Measurements from ENCODE around the gene HMCN2.

The HMCN2 gene

DNA sequence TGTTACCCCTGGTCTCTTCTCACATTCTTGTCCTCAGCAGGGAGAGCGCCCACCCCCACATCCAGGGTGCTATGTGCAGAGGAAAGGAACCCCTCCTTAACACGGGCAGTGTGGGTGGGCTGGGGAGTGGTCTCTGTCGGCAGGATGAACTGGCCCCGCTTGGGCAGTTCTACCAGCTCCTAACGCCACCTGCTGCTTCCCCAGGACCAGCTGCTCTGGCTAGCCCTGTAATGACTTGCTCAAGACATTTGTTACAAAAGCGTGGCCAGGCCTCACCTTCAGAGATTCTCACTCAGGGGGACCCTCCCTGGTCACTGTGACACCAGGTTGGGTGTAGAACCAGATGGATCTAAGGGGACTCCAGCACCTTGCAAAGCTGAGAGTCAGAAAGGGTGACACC lies 82.4 kb downstream of the HMCN2 start:
- no peak for DNase-seq

- no peak for DNase-seq
Observed at GRCh38 chr9:130348341-130348740, 82.8 kb downstream of the HMCN2 start.

- DNase-seq = no peak
Observed at GRCh38 chr9:130348881-130349280, 83.3 kb downstream of the HMCN2 start.

- no peak for DNase-seq
Observed at GRCh38 chr9:130349398-130349797, 83.8 kb downstream of the HMCN2 start.

DNA sequence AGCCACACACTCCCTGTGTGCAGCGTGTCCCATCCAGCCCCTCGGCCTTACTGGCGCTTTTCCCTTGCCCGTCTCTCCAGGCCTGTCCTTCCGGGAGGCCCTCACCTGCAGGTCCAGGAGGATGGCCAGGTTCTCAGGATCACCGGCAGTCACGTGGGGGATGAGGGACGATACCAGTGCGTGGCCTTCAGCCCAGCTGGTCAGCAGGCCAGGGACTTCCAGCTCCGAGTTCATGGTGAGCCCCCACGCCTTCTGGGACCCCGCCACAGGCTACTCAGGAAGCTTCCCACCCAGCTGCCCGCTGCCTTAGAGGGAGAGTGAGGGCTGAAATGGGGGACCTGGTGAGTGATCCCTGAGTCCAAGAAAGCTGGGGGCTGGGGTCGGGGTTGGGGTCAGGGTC lies 85.8 kb downstream of the HMCN2 start:
- DNase-seq = no peak

DNA sequence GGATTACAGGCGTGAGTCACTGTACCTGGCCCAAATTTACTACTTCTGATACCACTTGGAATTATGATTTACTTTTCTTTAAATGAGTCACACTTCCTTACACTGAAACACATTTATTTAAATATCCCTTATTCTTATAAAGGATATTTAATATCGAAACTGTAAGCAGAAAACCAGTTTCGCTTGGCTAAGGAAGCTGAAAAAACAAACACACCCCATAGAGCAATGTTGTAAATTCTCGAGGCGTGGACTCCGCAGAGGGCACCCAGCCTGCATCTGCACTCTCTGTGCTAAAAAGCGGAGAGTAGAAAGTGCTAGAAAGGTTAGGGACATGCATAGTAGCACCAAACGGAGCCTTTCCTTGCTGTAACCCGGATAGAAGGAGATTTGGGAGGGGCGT lies 86.5 kb downstream of the HMCN2 start:
- DNase-seq = no peak

- DNase-seq = no peak
Observed at GRCh38 chr9:130352586-130353285, 87.2 kb downstream of the HMCN2 start.

DNA sequence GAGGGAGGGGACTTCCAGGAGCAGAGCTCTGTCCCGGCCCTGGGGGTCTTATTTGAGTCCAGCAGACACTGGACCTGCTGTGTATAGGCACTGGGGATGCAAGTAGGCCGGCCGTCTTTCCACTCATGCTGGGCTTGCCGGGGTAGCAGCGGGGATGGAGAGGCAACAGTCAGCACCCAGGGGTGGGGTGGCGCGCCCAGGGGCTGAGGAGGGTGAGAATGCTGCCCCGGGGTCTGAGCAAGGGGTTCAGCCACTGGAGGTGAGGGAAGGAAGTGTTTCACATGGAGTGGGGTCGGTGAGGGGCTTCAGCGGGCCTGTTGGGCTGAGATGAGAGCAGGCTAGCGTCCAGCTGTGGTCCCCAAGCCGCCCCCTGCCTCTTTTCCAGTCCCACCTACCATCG lies 88.8 kb downstream of the HMCN2 start:
- no peak for DNase-seq

DNA sequence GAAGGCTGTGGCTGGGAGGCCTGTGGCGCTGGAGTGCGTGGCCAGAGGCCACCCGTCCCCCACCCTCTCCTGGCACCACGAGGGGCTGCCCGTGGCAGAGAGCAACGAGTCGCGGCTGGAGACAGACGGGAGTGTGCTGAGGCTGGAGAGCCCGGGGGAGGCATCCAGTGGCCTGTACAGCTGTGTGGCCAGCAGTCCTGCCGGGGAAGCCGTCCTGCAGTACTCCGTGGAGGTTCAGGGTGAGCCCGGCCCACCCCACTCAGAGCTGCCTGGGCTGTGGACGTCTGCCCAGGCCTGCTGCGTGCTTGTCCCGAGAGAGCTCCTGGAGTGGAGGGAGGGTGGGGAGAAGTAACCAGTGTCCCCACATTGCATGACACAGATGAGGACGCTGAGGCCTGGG lies 89.2 kb downstream of the HMCN2 start:
- no peak for DNase-seq

DNA sequence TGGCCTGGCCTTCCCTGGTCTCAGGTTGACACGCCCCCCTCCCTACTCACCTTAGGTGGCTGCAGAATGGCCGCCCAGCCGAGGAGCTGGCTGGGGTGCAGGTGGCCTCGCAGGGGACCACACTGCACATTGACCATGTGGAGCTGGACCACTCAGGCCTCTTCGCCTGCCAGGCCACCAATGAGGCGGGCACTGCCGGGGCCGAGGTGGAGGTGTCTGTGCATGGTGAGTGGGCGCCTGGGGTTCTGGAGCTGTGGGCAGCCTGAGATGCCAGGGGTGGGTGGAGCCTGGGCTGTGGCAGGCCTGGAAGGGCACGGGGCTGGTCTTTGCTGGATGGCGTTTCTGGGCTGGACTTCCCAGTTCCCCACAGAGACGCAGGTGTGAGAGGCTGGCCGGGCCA lies 90.5 kb downstream of the HMCN2 start:
- DNase-seq = no peak

- no peak for DNase-seq
Observed at GRCh38 chr9:130356877-130357584, 91.5 kb downstream of the HMCN2 start.

DNA sequence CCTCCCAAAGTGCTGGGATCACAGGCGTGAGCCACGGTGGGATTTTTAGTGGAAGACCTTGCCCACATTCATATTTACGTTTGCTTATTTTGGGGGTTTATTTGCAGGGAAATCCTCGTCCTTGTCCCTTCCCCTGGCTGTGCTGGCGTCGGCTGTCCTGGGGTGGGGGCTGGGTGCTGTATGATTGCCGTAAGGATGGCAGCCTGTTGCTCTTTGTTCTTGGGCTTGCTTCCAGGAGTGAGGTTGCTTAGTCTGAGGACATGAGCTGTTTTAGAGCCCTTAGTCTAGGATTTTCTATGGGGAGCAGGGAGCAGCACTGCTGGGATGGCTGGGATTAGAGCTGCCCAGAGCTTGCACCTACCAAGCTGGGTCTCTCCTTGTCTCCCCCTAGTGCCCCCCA lies 93.4 kb downstream of the HMCN2 start:
- DNase-seq = no peak

- DNase-seq = no peak
Observed at GRCh38 chr9:130359819-130360218, 94.3 kb downstream of the HMCN2 start.

DNA sequence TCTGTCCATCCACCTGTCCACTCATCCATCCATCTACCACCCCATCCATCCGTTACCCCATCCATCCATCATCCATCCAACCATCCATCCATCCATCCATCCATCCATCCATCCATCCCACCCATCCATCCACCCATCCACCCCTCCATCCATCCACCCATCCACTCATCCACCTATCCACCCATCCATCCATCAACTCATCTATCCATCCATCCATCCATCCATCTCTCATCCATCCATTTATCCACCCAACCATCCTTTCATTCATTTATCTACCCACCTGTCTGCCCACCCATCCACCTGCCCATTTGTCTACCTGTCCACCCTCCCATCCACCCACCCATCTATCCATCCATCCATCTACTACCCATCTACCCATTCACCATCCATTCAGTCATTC lies 95.1 kb downstream of the HMCN2 start:
- no peak for DNase-seq

DNA sequence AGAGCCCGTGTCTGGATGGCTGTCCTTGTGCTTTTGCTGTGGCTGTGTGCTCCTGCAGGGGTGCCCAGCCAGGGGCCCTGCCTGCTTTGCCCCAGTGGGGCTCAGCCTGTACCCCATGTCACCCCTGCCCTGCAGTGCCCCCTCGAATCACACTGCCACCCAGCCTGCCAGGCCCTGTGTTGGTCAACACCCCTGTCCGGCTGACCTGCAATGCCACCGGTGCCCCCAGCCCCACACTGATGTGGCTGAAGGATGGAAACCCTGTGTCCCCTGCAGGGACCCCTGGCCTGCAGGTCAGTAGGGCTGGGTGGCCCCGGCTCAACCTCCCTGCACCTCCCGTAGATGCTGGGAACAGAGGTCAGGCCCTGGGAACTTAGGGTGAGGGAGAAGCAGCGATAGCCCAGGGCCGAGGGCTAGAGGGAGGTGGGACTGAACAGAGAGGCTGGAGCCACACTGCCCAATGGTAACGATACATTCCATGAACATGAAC lies 96.4 kb downstream of the HMCN2 start:
- no peak for DNase-seq

- no peak for DNase-seq
Observed at GRCh38 chr9:130362691-130363090, 97.1 kb downstream of the HMCN2 start.

DNA sequence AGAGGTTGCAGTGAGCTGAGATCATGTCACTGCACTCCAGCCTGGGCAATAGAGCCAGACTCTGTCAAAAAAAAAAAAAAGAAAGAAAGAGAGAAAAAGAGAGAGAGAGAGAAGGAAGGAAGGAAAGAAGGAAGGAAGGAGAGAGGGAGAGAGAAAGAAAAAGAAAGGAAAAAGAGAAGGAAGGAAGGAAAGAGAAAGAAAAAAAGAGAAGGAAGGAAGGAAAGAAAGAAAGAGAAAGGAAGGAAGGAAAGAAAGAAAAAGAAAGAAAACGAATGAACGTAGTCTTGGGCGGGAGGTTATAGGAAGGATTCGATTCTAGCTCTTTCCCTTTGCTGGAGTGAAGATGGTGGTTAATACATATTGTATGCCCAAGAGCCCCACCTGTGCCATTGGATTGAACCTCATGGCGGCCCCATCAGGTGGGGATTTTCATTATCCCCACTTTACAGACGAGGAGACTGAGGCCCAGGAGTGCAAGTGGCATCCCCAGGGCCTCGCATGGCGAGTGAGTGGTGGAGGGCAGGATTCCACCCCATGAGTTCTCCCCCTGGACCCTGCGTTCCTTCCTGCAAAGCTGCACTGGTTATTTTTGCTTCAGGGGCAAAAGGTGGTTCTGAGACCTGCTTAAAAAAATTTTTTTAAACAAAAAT lies 98.3 kb downstream of the HMCN2 start:
- no peak for DNase-seq

DNA sequence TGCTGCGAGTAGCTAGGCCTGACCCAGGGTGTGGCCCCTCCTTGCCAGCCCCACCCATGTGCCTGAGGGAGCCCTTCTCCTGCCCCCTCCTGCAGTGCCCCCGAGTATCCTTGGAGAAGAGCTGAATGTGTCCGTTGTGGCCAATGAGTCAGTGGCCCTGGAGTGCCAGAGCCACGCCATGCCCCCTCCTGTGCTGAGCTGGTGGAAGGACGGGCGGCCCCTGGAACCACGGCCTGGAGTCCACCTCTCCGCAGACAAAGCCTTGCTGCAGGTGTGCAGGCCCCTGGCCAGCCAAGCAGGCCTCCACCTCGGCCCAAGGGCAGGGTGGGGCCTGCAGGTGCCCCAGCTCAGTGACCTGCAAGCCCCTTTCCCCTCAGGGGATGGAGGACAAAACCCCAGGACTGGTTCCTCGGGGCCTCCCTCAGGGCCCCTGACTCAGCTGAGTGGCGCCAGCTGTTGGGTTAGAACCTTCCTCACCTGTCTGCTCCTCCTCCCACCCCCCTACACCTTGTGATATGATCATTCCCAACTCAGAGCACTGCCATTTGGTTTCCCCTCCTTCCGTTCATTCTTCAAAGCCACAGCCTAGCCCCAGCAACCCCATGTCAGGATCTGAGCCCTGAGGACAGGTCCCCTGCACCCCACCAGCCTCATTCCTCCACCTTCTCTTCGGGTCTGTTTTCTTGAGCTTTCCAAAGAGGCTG lies 99.2 kb downstream of the HMCN2 start:
- no peak for DNase-seq

DNA sequence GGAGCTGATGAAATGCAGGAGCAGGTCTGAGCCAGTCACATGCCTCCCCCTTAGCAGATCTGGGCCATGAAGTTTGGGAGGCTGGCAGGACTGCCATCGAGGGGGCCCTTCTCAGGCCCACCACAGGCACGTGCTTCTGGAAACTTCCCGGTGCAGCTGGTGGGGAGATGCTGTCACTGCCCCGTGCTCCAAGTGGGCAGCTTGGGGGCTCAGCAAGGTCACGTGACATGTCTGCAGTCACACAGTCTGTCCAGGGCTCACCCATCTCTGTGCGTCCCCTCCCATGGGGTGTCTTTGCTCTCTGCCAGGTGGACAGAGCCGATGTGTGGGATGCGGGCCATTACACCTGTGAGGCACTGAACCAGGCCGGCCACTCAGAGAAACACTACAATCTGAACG lies 99.8 kb downstream of the HMCN2 start:
- DNase-seq = no peak

DNA sequence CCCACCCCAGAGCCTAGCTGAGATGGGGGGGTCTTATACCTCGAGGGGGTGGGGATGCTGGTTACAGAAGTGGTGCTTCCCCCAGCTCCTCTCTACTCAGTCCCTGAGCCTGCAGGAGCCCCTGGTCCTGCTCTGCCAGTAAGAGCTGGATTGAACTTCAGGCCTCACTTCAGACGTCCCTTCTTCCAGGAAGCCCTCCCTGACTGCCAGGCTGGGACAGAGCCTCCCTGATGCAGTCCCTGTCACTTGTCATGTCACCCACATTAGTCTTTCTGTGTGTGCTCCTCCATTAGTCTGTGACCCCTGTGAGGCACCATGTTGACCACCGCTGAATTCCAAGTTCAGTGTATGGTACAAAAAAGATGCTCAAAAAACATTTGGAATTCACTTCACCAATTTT lies 100.5 kb downstream of the HMCN2 start:
- DNase-seq = no peak

DNA sequence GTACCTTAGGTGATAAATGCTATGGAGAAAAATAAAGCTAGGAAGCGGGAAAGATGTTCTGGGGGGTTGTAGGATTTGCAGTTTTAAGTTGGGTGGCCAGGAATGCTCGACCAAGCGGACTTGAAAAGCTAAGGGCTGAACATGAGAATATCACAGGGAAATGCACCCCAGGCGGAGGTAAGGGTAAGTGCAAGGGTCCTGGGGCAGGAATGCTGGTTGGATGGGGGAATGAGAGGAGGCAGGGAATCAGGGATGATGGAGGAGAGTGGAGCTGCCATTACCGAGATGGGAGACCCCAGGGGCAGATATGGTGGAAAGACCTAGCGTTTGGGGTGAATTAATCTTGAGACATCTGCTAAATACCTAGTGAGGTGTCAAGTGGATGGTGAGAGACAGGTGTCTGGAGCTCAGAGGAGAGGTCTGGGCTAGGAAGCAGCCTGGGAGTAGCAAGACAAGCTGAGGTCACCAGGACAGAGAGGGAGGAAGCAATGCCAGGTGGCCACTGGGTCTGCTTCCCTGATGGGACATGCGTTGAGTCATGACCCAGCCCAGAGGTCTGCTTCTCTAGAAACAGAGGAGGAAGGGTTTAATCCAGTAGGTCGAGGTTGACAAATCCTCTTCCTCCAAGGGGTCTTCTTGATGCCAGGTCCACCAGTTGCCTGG lies 101.5 kb downstream of the HMCN2 start:
- DNase-seq = no peak

DNA sequence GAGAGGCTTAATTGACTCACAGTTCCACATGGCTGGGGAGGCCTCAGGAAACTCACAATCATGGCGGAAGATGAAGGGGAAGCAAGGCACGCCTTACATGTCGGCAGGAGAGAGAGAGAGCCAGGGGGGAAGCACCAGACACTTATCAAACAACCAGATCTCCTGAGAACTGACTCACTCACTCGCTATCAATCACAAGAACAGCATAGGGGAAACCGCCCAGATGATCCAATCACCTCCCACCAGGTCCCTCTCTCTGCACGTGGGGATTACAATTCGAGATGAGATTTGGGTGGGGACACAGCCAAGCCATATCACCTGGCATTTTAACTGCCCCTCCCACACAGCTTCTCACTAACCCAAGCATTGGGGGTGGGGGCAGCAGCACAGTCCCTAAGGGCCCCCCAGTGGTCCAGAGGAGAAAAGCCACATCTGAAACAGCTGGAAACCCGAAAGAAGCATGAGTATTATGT lies 103.1 kb downstream of the HMCN2 start:
- no peak for DNase-seq

DNA sequence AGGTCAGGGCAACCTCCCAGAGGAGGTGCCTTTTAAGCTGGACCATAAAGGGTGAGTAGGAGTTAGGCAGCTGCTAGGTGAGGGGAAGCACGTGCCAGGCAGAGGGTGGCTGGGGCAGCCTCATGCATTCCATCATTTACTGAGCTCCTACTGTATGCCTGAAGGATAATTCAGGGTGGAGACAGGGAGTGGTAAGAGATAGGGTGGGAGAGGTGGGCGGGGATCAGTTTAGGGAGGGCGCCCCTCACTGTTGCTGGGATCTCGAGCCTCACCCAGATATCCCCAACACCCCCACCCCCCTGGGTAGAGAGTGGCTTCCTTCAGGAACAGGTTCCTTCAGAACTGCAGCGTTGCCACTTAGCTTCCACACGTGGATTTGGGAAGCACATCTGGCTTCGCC lies 104.7 kb downstream of the HMCN2 start:
- DNase-seq = no peak
